CD4-positive, alpha-beta T cell treated with Interleukin-15 for 4 hours (primary cell): ENCODE measurements around the gene PKNOX2.

ENCODE experiments used
- DNase-seq: peaks from one replicate; pipeline ENCODE4 v3.0.0-alpha.2; 2020; ENCODE audit warnings: low spot score

The PKNOX2 gene

GRCh38 chr11:125236072-125236825 is 71.7 kb downstream of the PKNOX2 start:
- DNase-seq = no peak

- no peak for DNase-seq
These were observed 75.3 kb downstream of the PKNOX2 start for GRCh38 chr11:125239585-125240560.

DNA sequence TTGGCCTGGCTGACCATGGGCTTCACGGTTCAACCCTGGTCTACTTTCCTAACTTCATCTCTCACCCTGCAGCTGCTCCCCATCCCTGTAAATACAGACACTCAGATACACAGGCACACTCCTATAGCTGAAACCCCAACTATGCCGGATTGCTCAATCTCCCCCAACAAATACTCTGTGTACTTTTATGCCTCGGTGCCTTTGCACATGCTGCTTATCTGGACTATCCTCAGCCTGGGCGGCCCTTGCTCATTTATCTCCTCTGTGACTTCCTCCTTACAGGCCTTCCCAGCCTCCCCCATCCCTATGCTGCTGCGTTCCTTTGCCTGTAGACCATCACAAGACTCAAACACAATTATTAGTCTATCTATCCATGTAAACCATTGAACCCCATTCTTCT is 76.6 kb downstream of the PKNOX2 start:
- DNase-seq = no peak

- DNase-seq = no peak
These were observed 77.7 kb downstream of the PKNOX2 start for GRCh38 chr11:125242141-125242775.

DNA sequence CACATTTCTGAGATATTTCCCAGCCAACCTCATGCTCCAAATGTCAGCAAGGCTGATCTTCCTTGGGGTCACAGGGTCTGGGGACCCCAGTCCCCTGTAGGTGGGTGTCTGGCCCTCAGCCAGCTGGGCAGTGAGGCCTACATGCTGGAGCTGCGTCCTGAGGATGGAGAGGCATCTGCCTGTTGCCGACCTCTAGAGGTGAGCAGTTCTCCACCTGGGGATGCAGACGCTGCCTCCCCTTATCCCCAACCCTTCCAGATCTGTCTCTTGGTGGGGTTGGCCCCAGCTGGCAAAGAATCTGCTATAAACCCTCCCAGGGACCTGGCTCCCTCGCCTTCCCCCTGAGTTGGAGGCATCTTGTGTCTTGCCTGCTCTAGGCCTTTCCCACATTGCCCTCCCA is 79.6 kb downstream of the PKNOX2 start:
- no peak for DNase-seq

DNA sequence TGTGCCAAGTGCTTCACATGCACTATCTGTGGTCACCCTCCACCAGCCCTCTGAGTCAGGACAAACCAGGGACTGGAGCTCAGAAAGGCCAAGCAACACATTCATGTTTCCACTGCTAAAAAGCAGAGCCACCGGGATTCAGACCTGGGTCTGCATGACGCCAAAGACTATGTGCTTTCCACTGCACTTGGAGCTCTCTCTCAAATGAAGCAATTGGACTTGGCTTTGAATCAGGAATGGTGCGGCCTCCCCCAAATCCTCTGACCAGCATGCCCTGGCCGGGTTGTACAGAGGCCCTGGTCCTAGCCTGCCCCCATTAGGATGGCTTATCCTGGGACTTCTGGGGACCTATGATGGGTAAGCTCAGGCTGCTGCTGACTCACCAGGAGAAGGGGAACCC is 80.7 kb downstream of the PKNOX2 start:
- no peak for DNase-seq

DNA sequence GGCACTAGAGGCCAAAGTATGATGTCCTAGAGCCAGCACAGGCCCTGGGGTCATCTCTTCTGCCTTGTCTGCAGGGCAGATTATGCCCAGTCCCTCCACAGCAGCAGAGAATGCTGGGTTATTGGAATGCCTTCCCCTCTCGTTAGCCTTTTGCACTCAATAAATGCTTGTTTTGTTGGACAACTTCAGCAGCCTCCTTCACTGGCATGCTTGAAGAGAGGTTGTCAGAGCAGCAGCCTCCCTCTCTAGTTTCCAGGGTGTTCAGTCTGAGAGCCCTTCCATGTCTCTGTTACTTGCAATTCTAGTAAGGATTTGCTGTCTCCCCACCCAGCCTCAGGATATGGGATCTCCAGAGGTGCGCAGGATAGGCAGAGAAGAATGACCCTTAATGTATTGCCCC is 82.9 kb downstream of the PKNOX2 start:
- no peak for DNase-seq

- no peak for DNase-seq
These were observed 86.0 kb downstream of the PKNOX2 start for GRCh38 chr11:125250318-125251213.

- no peak for DNase-seq
These were observed 86.6 kb downstream of the PKNOX2 start for GRCh38 chr11:125251214-125251545.

DNA sequence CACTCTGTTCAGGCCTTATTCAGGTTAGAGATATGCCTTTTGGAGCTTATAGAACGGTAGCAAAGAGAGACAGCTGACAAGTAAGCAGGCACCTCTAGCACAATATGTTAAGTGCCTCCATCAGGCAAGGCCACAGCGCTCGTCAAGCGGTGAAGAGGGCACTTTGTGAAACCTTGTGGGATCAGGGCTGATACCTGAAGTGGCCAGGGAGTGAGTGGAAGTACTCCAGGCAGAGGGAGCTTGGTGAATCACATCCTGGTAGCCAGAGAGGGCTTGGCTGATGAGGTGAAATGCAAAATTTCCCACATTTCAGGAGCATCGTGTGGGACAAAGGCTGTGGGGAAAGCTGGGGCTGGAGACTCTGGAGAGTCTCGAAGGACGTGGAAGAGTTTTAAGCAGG is 87.4 kb downstream of the PKNOX2 start:
- no peak for DNase-seq

GRCh38 chr11:125253289-125253688 is 88.7 kb downstream of the PKNOX2 start:
- DNase-seq = no peak

DNA sequence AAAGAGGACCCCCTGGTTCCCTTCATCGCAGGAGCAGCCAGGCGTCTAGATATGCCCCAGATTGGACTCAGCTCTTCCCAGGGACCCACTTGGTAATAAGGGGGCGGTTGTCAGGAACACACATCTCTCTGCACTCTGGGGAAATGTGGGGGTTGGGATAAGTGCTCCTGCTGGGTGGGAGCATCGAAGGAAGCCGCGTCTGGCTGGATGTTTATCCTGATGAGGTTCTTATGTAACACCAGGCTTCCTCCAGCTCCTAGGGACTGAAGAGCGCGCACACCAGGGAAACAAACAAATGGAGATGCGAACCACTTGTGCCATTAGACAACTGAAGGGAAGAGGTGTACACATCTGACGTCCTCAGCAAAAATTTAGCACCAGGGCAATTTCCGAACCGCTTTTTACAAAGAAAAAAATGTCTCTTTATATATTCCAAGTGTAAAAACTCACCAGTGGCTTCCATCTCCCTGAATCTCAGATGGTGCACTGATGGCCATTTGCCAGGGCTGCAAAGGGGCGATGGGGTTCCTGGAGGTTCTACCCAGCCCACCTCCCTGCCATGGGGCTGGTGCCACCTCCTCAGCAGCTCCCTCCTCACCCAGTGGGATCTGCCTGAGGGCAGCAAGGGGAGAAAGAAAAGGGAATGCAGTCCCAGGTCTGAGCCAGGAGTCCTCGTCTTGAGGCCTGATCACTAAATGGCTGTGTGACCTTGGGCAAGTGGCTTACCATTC is 89.4 kb downstream of the PKNOX2 start:
- no peak for DNase-seq

DNA sequence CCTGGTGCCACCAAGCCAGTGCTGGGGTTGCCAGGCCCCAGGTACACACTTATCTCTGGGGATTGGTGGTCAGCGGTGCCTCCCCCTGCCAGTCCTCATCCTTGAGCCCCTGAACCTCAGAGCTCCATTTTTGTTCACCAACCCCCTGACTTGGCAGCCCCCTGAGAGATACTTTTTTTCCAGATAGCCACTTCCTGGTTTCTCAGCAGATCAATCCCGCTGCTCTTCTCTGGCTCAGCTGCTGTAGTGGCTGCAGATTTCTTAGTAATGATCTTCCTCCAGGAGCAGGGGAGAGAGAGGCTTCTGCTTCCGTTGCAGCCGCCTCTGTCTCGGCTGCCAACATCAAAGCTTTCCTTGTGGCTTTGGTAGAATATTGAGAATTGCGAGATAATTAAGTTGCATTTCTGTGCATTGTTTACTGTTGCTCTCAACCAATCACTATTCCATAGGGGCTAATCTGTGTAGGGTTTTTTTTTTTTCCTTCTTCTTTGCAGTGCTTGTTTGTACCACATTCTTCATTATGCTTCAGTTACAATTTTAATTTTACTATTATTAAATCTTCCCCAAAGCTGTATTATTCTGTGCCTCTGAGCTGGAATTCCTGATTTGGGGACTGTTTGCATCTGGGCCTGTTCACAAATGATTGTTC is 92.1 kb downstream of the PKNOX2 start:
- DNase-seq = no peak

DNA sequence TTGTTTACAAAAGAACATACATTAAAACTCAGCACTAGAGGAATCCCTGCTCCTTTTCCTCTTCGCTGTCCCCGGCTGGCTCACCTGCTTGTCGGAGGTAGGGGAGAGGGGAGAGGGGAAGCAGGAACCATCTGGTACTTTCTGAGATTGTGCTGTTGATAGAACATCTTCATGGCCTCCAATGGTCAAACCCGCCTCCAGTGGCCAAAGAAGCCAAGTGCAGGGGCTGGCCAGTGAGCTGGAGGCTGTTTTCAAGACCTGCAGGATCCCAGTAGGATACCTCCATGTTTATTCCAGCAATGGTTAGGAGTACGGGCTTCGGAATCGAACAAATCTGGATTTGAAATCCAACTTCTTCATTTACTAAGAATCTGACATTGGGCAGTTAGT is 92.6 kb downstream of the PKNOX2 start:
- no peak for DNase-seq

- DNase-seq = no peak
These were observed 93.2 kb downstream of the PKNOX2 start for GRCh38 chr11:125257751-125258150.

DNA sequence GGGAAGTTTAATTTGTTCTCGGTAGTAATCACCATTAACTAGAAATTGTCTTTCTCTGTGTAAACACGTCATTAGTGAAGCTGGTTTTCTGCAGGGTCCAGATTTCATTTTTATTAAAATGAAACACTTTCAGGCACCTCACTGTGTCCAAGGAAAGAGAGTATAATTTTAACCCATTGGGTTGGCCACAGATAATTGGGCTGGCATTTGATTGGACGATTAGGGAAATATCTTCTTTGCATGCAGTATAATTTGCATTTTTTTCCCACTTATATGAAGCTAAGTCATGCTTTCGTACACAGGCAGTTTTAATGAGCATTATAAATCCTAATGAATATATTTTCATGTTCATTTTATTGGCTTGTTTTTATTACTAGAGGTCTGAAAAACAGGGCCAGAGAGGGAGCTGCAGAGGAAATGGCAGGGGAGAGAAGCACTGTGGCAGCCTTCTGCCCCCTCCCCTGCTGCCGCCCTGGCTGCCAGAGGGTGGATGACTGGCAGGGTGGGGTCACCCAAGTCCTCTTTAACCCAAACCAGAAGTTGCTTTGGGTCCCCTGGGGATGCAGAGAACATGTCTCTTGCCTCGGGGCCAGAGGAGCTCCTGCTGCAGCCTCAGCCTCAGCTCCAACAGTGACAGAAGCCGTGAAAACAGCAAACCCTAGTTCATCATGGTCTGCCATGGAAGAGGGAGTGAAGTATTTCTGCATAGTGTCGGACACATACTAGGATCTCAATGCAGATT is 93.9 kb downstream of the PKNOX2 start:
- no peak for DNase-seq

DNA sequence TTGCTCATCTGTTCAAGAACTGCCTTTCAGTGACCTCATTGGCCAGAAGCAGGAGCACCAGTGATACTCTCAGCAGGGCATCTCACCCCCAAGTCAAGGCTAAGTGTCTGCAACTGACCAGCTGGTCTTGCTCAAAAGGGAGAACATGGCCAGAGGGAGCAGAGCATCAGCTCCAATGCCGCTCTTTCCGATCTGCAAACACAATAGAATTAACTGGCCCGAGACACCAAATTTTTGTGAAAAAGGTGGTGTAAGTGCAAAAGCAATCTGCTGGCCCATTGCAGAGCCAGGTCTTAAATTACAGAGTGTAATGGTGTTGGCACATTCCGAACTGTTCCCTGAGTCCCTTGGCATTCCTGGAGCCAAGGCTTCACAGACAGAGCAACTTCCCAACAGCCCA is 97.0 kb downstream of the PKNOX2 start:
- no peak for DNase-seq

DNA sequence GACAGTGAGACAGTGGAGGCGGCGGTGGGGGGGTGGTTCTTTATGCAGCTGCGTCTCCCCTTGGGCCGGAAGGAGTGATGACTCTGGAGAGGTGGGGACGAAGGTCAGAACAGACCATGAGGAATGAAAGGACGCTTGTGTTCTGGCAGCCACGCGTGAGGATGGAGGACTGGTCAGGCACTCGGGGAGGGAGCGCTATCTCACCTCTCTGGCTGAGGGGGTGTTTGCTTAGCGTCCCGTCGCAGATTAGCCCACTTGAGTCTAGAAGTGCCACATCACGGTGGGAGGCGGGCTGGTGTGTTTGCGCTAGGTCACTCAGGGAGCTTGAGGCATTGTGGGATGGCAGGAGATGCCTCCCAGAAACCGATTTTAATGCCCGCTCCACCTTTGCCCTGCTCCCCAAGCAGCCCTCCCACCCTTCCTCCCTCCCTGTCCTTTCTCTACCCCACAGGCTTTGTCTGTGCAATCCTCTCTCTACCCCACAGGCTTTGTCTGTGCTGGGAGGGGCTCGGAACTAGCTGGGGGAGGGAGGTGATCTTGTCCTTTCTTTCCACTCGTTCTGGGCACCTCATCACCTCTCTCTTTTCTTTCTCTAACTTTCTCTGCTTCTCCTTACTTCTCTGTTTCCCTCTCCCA is 97.8 kb downstream of the PKNOX2 start:
- no peak for DNase-seq

GRCh38 chr11:125262830-125263218 is 98.3 kb downstream of the PKNOX2 start:
- no peak for DNase-seq
